GM12873 (cell line): Measurements from ENCODE around the gene SFTPA2.
"Not testable (repeated sequence)": the region's sequence is repeated elsewhere in the genome, so short reads cannot be mapped to it uniquely, and the experiment has no call there.

ENCODE experiments used
- CTCF ChIP-seq: IDR thresholded peaks from 2 replicates; pipeline ENCODE4 v1.5.1; 2012; ENCODE audit warnings: low read depth, mild to moderate bottlenecking, moderate library complexity, low read length, control low read depth; ENCODE audit not compliant: insufficient read depth; ENCODE audit errors: missing control alignments

SFTPA2 gene

GRCh38 chr10:79547973-79548372, 12.2 kb downstream of the SFTPA2 start:
- TF ChIP-seq CTCF: no peak

DNA sequence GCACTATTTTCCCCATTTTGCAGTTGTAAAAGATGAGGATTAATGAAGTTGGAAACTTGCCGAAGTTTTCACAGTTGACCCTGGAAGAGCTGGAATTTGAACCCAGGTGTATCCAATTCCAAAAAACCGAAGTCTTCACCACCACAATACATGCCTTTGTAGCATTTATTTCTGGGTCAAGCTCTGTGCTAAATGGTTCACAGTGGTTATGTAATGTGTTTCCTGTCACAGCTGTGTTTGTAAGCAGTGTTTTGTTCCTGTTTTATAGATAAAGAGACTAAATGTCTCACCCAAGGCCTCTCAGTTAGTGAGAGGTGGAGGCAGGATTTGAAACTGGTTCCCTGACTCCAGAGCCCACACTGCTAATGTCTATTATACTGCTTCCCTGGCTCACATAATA, 17.6 kb downstream of the SFTPA2 start:
- no peak for TF ChIP-seq CTCF

DNA sequence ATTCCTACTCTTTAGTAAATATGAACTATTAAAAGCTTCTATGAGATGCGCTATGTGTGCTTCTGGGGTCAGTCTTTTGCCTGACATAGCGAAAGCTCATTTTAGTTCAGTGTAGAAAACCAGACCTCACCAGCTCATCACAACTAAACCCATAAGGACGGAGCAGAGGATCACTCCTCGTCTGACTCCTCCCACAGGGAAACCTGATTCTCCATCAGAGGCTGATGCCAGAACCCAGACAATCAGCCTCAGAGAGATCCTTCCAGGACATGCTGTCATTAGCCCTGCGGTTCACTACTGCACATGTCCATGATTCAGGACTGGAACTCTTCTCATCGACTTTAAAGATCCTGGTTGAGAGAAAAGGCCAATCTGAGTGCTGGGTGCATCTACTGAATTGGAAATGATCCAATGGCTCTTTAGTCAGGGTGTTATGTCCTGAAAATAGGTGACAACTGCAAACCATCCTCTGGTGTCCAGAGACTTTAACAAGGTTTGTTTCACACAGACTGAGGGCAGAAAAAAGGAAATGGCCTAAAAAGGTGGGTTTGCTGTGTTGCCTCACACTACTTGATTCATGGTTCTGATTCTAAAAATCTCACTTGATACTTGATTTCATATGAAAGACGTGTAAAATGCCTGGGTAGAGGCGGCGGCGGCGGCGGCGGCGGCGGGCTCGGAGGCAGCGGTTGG, 48.2 kb downstream of the SFTPA2 start, which contains the start of gene EIF5AL1:
Gene EIF5AL1 (plus strand): TSS at position 643 of the 693 bp plus-strand sequence. CDS start 117 bp downstream, outside the sequence.
- TF ChIP-seq CTCF: not testable (repeated sequence)

DNA sequence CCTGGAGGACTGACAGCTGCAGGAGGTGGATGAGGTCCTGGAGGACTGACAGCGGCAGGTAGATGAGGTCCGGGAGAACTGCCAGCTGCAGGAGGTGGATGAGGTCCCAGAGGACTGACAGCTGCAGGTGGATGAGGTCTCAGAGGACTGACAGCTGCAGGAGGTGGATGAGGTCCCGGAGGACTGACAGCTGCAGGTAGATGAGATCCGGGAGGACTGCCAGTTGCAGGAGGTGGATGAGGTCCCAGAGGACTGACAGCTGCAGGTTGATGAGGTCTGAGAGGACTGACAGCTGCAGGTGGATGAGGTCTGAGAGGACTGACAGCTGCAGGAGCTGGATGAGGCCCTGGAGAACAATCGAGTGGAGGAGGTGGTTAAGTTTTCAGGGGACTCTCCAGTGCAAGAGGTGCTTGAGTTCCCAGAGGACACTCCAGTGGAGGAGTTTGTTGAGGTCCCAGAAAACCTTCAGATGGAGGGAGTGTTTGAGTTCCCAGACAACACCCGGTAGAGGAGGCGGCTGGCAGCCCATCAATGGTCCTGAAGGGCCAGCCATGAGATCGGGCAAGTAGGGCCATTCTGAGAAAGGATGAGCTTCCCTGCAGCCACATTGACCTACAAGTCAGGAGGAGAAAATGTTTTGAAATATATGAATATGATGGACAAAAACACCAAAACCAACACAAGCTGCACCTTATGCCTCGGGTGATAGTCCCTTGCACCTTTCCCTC, 52.6 kb downstream of the SFTPA2 start:
- TF ChIP-seq CTCF: no peak
